ENCODE results near the gene CD7.

- TF ChIP-seq CTCF (IDR thresholded peaks at IDR 0.05) (no peak), EZH2 (IDR thresholded peaks at IDR 0.05) (no peak), EZH2phosphoT487 (IDR thresholded peaks at IDR 0.05) (no peak)
Observed at GRCh38 chr17:82315703-82316358, 1.6 kb downstream of the CD7 start.

Data from neural progenitor cell (in vitro differentiated cells).